HEK293T (cell line): ENCODE measurements around the gene SLC25A27.

Experiments used
- ARNT ChIP-seq: fragments of 450-650 bp; IDR thresholded peaks from 2 replicates; pipeline ENCODE4 v1.6.1; 2017; ENCODE audit warnings: mild to moderate bottlenecking
- BHLHE40 ChIP-seq: fragments of 450-650 bp; IDR thresholded peaks from 2 replicates; pipeline ENCODE4 v1.6.1; 2016; ENCODE audit warnings: mild to moderate bottlenecking, moderate library complexity, borderline replicate concordance
- ELF4 ChIP-seq: fragments of 450-650 bp; IDR thresholded peaks from 2 replicates; pipeline ENCODE4 v1.6.1; 2017; ENCODE audit warnings: antibody characterized with exemption
- FOXA1 ChIP-seq: fragments of 450-650 bp; IDR thresholded peaks from 2 replicates; pipeline ENCODE4 v1.6.1; 2016; ENCODE audit warnings: mild to moderate bottlenecking
- FOXK2 ChIP-seq: fragments of 450-650 bp; IDR thresholded peaks from 2 replicates; pipeline ENCODE4 v1.6.1; 2016; ENCODE audit warnings: mild to moderate bottlenecking
- FOXM1 ChIP-seq: fragments of 450-650 bp; IDR thresholded peaks from 2 replicates; pipeline ENCODE4 v1.6.1; 2017; ENCODE audit warnings: mild to moderate bottlenecking, borderline replicate concordance
- HDGF ChIP-seq: fragments of 450-650 bp; IDR thresholded peaks from 2 replicates; pipeline ENCODE4 v1.6.1; 2017; ENCODE audit warnings: antibody characterized with exemption, borderline replicate concordance
- LEF1 ChIP-seq: fragments of 450-650 bp; IDR thresholded peaks from 2 replicates; pipeline ENCODE4 v1.6.1; 2017; ENCODE audit warnings: mild to moderate bottlenecking, borderline replicate concordance
- NFRKB ChIP-seq: fragments of 450-650 bp; IDR thresholded peaks from 2 replicates; pipeline ENCODE4 v1.6.1; 2016; ENCODE audit warnings: mild to moderate bottlenecking, moderate library complexity
- SP1 ChIP-seq: fragments of 450-650 bp; IDR thresholded peaks from 2 replicates; pipeline ENCODE4 v1.6.1; 2017
- SUZ12 ChIP-seq: fragments of 450-650 bp; IDR thresholded peaks from 2 replicates; pipeline ENCODE4 v1.6.1; 2016; ENCODE audit warnings: mild to moderate bottlenecking
- TARDBP ChIP-seq: fragments of 450-650 bp; IDR thresholded peaks from 2 replicates; pipeline ENCODE4 v1.6.1; 2016
- ZNF384 ChIP-seq: fragments of 450-650 bp; IDR thresholded peaks from 2 replicates; pipeline ENCODE4 v1.6.1; 2016
- TF ChIP-seq, protein P1 (sequence below): fragments of 450-650 bp; IDR thresholded peaks from 2 replicates; pipeline ENCODE4 v1.6.1; 2016

GRCh38 chr6:46661483-46661882 lies 8.7 kb downstream of the SLC25A27 start:
- TF ChIP-seq, protein P1, sequence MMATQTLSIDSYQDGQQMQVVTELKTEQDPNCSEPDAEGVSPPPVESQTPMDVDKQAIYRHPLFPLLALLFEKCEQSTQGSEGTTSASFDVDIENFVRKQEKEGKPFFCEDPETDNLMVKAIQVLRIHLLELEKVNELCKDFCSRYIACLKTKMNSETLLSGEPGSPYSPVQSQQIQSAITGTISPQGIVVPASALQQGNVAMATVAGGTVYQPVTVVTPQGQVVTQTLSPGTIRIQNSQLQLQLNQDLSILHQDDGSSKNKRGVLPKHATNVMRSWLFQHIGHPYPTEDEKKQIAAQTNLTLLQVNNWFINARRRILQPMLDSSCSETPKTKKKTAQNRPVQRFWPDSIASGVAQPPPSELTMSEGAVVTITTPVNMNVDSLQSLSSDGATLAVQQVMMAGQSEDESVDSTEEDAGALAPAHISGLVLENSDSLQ, result no peak
- TF ChIP-seq FOXM1, result no peak
- TF ChIP-seq LEF1, result no peak
- TF ChIP-seq SP1, result no peak
- no peak for TF ChIP-seq NFRKB
- no peak for TF ChIP-seq ELF4
- TF ChIP-seq ZNF384, result no peak
- no peak for TF ChIP-seq TARDBP
- TF ChIP-seq ARNT, result no peak
- TF ChIP-seq FOXA1, result no peak
- no peak for TF ChIP-seq FOXK2
- TF ChIP-seq BHLHE40, result no peak
- TF ChIP-seq HDGF, result no peak
- TF ChIP-seq SUZ12, result no peak
